HG02678 (cell line): Measurements from ENCODE around the gene GNPDA1.
A peak's percentile ranks its signal among the peaks of the same experiment; 100 is the strongest.

Experiments used
- ATAC-seq: cut with Tn5 transposase; IDR thresholded peaks from one replicate; pipeline ENCODE4 v1.9.1; 2021; ENCODE audit warnings: mild to moderate bottlenecking, moderate library complexity; ENCODE audit not compliant: unreplicated experiment

GNPDA1 gene

DNA sequence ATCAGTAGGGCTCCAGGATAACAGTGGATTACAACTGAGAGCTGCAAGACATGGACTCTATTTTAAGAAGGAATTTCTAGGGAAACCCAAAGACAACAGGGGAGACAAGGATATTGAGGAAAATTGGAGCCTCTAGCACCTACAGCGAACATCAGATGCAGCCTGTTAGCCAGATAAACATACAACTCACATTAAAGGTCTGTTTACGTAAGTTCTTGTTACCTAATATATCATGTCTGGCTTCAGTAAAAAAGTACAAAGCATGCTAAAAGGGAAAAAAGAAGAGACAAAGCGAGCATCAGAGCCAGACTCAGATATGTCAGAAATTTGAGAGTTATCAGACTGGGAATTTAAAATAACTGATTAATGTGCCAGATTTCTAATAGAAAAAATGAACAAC, 17.2 kb downstream of the GNPDA1 start:
- ATAC-seq, result no peak

DNA sequence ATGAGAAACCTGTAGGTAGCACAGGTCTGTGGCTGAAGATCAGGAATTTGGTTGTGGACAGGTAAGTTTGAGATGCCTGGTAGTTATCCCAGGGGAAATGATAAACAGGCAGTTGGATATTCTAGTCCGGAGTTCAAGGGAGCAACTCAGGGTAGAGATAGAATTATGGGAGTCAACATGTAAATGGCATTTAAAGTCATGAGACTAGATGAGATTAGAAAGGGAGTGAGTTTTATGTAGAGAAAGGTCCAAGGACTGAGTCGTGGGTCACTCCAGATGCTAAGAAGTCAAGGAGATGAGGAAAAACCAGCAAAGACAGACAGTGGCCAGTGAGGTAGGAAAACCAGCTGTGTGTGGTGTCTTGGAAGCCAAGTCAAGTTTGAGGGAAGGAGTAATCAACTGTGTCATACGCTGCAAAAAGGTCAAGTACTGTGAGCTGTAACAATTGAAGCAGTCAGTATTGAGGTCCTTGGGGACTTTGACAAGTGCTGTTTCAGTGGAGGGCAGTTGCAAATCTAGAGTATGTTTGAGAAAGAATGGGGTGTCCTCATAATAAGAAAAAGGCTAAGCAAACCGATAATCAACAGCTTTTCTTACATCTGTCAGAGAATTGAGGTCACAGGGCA, 18.2 kb downstream of the GNPDA1 start:
- ATAC-seq, result no peak

DNA sequence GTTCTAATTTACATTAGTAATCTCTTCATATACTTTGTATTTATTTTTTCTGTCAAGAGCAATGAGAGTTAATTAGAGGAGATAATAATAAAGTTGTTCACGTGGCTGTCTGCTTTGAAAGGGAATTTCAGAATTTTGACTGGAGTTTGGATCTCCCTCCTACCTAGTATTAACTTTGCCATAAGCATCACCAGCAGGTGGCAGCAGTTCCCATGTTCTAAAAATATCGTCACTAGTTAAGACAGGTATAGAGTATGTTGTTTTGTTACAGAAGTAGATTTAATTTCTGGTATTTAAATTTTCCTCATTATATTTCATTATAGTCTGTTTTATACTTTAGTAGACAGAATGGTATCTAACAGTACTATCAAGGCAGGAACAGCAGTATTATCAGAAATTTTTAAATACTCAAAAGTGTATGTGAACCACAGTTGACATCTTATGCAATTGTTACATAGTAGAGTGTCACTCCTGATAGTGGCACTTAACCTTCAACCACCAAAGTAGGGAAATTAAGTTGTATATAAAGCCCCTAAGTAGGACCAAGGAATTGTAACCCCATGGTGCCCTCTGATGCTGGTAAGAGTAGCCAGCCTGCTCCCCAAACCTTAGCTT, 20.4 kb downstream of the GNPDA1 start:
- peak; percentile 64 for ATAC-seq

DNA sequence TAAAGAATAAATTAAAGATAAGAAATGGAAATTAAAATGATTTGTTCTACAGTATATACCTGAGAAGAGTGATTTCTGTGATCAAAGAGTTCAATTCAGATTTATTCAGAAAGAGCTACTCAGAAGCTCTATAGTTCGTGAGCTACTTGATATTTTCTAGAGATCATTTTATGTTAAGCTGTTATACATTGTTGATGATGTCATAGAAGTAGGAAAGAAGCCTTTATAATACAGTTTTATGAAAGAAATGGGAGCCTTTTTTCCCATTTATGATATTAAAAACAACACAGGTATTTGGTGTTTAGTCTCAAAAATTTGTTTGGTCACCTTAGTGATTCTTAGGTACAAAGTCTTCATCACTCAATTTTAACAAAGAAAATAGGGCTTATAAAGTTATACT, 23.1 kb downstream of the GNPDA1 start:
- ATAC-seq, result no peak

DNA sequence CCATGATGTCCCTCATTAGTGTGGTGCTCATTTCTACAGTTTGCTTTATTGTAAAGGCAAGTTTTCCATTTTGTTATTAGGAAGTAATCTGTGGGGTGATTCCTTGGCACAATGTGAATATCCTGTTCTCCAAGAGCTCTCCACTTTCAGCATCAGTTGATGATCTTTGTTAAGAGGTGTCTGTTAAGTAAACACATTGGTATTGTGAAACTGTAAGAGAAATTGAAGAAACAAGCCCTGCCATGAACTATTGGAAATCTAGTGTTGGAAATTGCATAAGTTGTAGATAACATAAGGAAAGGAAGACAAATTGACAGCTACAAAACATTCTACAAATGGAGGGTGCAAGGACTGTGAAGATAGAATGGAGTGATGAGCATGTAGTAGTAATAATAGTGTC, 26.8 kb downstream of the GNPDA1 start:
- ATAC-seq, result no peak

DNA sequence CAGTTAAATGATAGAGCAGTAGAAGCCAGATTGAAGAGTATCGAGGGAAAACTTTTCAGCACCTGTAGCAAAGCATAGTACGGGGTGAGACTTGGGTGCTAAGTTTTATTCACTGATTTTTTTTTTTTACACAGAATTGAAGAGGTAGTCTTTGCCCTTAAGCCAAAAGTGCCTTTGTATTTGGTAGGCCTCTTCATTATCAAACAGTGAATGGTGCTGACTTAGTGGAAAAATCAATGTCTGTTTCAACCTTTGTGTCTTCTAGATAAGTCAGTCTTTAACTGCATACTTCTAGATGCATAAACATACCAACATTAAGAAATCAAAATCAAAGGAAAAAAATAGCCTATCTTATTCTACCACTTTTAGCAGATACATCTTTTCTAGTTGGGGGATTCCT, 30.2 kb downstream of the GNPDA1 start:
- ATAC-seq, result no peak

DNA sequence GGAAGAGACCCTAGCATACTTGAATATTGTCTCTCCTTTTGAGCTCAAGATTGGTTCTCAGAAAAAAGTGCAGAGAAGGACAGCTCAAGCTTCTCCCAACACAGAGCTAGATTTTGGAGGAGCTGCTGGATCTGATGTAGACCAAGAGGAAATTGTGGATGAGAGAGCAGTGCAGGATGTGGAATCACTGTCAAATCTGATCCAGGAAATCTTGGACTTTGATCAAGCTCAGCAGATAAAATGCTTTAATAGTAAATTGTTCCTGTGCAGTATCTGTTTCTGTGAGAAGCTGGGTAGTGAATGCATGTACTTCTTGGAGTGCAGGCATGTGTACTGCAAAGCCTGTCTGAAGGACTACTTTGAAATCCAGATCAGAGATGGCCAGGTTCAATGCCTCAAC, 34.4 kb downstream of the GNPDA1 start:
- no peak for ATAC-seq

DNA sequence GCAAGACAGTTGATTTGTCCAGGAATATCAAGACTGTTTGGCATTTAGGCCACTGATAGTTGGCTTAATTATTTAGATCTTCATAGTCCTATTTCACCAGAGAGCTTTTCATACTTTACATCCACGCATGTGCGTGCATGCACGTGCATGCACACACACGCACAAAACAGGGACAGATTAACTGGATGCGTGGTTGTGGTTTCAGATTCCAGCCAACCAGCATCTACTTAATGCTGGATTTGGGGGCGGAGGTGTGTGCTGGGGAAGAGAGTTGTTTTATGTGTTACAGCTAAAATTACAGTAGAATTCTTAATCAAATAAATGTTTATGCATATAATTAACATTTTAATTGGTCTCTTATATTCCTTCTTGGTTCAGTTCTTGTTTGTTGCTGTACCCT, 36.7 kb downstream of the GNPDA1 start:
- no peak for ATAC-seq

DNA sequence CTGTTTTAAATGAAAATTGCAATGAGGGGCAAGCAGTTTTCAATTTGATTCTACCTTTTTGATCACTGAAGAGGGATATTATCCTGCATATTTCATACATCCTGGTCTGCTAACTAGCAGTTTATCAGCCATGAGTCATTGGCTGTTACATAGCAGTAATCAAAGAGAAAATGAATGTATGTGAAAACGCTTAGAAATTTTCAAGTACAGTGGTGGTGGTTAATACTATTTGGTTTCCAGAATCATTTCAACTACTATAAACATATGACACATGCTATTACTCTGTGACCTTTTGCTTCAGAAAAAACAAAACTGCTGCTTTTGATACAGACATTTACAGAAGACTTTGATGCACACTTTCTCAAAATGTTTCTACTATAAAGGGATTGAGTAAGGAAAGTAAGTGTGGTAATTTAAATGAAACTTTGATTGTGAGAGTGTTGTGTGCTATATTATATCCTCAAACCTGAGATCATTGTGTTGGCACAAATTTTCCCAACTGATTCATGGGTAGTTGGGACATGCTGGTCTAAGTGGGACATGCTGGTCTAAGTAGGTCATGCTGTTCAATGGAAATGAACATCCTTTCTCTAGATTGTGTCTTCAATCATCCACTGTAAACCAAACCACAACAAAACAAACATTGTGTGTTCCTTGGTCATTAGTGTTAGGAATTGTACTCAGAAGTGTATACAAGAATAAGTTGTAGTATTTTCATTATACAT, 38.8 kb downstream of the GNPDA1 start:
- no peak for ATAC-seq

DNA sequence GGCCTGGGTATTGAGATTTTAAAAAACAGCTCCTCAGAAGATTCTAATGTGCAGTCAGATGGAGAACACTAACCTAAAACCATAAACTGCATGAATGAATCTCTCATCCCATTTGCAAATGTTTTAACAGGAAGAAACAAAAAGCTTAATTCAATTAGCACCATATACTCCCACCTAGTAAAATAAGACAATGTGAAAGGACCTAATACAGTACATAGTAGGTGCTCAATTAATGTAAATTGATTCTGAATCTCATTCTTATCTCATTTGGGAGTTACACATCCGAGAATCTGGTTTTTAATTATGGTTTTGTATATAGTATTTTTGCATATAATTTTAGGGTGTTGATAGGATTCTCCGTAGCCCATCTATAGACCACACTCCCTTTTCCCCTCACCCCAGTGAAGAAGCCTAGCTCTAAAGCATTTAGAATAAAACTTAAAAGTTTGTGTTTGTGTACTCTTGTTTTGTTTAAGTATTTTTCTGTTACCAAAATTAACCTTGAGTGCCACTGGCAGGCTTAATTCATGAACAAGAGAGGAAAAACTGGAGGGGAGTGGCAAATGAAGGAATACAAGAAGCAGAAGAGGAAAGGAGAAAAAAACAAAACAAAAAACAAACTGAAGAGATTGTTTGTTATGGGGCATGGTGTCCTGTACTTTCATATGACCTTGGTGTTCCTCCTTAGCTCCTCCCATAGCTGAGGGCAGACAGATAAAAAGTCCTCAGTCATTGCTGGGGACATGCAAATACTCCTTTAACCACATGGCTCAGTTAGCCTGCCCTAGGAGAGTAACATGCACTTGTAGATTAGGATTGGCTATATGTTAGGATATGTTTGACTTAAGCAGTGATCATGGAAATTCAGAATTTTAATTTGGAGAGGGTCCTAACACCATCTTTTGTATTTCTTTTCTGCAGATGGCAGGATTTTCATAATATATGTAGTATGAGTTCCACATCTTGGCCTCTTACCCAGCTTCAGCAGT, 42.8 kb downstream of the GNPDA1 start:
- ATAC-seq, result peak; percentile 56

DNA sequence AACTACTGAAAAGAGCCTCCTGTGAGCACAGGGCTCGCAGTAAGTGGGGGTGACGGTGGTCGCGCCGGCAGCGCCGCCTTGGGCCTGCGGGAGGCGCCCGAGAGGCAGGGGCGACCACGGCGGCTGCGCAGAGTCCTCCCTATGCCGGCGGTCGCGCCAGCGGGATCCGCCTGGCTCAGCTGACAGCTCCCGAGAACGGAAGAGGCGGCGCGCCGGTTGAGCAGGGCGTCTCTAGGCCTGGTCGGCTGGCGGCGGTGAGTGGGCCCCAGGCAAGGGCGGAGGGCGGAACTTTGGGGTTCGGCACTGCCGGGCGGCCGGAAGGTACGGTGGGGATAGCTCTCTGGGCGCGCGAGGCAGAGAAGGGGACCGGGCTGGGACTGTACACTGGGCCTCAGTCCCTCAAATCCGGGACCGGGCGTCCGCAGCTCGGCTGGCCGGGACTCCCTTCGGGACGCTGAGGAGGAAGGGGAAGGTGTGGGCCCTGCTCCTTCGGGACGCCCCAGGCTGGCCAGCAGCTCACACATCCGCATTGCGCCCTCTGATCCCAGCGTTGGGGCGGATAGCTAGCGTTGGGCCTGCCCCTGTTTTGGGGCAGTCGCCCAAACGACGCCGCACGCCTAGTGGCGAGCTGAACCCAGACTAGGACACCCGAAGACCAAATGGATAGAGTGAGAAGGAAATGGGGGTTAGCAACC, 43.8 kb downstream of the GNPDA1 start, which contains the start of gene RNF14:
RNF14 (plus strand) TSS at position 192 of the 695 bp plus-strand sequence. CDS start 4,484 bp downstream, outside the sequence.
- peak; percentile 91 for ATAC-seq

DNA sequence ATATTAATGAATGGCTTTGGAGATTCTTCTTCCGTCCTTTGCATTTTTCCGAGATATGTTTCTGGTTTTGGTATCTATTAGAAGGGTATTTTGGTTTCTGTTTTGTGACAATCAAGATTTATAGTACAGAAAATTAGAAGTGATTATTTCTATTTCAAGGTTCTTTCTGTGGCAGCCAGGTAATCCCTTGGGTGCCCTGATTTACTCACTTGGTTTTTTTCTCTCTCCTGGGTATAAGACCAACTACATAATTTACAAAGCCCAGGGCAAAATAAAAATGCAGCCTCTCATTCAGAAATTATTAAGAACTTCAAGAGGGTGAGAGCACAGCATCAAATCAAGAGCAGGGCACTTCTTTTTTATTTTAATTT, 45.9 kb downstream of the GNPDA1 start:
- ATAC-seq, result no peak

DNA sequence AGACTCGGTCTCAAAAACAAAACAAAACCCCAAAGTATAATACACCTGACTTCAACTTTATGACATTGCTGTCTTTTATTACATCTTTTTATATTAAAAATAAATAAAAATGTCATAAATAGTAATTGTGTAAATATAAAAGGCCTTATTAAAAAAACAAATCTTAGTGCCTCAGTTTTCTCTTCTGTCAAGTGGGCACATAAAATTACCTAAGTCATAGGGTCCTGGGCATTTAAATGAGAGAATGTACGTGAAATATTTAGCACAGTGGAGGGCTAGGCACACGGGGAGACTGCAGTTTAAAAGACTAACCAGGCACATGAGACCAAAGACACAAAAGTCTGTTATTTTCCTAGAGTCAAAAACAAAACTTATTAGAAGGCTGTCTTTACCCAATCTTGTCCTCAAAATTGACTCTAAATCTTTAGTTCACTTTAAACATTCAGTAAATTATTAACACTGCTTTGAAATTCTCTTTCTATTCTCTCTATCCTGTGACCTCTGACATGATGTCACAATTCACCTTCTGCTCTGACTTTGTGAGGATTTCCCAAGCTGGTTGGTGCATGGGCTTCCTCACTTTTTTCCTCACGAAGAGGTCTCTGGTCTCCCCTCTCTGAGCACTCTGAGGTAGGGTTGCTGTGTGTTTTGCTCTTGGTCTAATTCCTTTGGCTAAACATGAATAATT, 46.4 kb downstream of the GNPDA1 start:
- no peak for ATAC-seq

DNA sequence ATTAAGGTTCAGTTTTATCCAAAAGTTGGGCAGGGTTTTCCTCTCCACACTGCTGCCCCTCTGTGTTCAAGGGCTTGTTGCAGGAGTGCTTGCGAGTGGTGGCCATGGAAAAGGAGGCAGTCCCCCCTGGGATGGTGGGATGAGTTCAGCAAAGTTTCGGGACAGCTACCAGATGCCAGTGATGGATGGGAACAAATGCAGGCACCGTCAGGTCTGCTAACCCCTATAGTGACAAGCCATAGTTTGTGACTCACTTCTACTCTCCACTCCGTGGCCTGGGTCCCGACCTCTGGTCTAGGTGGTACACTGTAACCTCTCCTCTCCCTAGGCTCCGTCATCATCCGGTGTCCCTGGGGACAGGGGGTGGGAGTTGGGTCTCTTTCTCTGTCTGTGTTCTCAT, 47.8 kb downstream of the GNPDA1 start:
- ATAC-seq, result no peak

DNA sequence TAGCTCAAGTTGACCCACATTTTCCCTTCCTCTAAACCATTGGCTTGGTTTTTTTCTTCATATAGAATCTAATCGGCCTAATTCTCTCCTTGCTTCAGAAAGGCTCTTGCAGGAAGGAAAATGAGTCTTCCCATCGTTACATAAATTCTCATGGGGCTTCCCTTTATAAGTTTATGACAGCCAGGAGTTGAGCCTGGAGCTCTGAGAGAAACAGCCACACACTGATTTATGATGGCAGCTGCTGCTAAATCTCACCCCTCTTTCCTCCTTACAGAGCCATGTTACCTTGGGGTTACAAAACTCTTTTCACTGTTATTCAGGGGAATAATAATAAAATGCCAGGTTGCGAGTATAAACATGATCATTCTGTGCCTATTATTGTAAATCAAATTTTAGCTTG, 49.1 kb downstream of the GNPDA1 start:
- ATAC-seq, result no peak

DNA sequence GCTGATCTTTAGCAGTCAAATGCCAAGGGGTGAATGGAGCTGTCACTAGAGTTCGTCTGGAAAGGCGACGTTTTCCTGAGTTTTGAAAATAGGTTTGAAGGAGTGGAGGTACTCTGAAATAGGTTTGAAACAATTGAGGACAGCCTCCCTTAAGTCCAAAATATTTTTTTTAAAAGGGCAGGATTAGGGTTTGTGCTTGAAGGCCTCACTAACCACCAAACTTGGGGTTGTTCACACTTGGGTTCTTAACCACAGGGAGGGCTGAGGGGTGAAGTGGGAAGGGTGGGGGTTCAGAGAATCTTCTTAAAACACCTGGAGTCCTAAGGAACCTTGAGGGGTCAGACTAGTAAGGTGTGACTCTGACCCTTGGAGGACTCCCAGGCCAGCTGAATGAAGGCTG, 51.4 kb downstream of the GNPDA1 start:
- ATAC-seq, result no peak

DNA sequence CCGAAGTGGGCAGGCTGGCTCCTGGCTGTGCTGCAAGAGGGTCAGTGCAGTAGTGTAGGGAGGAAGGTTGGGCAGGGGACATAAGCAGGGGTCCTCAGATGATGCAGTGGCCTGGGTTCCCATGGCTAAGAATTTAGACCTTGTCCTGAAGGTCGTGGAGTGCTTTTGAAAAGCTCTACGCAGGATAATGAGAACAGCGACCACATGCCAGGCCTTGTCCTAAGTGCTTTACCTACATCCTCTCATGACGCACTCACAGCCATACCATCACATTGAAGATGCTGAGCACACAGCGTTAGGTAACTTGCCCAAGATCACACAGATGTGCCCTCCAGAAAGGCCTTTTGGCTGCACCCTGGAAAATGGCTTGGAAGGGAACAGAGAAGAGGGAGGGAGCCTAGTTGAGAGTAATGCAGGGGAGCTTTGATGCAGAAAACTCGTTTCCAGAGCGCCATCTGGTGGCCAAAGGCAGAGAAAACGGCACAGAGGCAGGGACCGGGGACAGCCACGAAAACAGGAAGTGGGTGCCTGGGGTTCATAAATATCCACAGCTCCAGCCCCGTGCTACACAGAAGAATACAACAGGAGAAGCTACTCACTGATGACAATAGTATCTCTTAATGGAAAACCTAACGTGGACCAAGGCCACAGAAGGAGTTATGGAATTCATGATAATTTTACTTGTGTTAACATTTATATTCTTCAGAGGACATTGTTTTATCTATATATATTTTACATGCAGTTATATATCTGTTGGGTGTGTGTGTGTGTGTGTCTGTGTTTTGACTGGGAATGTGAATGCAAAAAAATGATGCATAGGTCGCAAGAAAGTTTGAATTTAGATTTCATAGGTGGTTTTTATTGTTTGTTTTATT, 52.1 kb downstream of the GNPDA1 start:
- peak; percentile 95 for ATAC-seq

DNA sequence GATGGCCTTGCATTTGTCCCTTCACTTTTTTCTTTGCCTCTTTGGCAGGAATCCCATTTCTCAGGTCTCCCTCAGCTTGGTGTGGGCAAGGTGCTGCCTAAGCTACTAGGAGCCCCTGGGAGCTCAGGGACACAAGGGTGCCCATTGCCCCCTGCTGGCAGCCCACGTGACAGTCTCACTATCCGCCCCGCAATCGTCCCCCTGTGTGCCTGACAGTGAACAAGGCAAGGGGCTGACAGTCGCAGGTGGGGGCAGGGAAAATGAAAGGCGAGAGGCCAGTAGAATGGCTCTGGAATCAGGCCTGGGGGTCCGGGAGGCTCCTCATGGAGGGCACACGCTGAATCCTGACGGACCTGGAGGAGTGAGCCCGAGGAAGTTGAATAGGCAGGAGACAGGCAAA, 52.8 kb downstream of the GNPDA1 start:
- no peak for ATAC-seq
